ENCODE data around the gene WDR86.

The WDR86 gene, protein sequence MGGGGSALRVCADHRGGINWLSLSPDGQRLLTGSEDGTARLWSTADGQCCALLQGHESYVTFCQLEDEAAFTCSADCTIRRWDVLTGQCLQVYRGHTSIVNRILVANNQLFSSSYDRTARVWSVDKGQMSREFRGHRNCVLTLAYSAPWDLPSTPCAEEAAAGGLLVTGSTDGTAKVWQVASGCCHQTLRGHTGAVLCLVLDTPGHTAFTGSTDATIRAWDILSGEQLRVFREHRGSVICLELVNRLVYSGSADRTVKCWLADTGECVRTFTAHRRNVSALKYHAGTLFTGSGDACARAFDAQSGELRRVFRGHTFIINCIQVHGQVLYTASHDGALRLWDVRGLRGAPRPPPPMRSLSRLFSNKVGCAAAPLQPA

DNA sequence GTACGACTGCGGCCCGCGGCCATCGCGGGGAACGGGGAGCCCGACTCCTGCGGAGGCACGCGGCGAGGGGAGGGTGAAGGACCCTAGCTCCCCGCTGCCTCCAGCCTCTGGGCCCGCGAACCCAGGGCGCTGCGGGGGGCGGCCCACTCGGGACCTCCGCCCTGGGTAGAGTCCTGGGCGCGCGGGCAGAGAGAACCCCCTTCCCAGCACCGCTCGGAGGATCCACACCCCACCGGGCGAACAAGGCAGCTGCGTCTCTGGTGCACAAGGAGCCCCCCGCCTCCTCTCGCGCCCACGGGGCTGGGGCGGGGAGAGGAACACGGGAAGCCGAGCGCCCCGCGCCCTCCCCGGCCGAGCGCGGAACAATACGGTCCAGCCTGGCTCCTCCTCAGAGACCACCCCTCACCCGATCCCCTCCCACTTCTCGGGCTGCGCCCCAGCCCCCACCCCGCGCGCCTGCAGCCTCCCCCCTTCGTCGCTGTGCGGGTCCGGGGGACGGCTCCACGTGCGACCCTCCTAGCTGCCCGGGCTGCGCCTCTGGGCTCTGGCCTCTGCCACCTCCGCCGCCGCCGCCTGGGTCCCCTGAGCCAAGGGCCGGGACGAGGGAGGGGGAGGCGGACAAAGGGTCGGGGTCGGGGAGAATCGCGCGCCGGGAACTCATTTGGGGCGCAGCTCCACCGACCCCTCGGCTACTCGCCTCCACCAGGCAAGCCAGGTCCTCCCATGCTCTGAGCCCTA is at the start of gene WDR86:
WDR86 (minus strand) TSS at position 372 of the 738 bp plus-strand sequence. CDS start 449 bp downstream, outside the sequence.
- no peak for DNase-seq (ENCODE audit: low read depth)

DNA sequence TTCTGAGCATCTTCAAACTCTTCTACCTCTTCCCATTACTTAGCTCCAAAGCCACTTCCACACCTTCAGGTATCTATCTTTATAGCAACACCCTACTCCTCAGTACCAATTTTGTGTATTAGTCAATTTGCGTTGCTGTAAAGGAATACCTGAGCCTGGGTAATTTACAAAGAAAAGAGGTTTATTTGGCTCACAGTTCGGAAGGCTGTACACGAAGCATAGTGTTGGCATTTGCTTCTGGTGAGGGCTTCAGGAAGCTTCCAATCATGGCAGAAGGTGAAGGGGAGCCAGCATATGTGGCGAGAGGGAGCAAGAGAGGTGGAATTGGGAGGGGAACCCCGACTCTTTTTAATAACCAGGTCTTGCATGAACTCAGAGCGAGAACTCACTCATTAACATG is 47.7 kb upstream of the WDR86 start:
- DNase-seq (ENCODE audit: low read depth): no peak

DNA sequence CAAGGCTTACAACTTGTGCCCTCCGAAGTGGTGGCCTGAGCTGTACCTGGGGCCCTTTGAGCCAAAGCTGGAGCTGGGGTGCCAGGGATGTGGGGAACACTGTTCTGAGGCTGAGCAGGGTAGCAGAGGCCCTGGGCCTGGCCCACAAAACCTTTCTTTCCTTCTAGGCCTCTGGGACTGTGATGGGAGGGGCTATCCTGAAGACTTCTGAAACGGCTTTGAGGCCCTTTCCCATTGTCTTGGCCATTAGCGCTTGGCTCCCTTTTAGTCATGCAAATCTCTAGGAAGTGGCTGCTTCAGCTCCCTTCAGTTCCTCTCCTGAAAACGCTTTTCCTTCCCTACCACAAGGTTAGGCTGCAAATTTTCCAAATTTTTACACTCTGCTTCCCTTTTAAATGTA is 46.9 kb upstream of the WDR86 start:
- no peak for DNase-seq (ENCODE audit: low read depth)

DNA sequence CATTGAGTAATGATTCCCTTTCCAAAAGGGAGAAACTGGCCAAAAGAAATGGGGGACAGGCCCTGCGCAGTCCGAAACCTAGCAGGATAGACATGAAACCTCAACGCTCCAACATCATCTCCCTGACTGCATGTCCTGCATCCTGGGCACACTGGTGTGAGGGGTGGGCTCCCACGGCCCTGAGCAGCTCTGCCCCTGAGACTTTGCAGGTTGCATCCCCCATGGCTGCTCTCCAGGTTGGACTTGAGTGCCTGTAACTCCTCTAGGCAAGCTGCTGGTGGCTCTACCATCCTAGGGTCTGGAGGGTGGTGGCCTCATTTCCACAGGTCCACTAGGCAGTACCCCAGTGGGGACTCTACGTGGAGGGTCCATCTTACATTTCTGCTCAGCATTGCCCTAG is 46.4 kb upstream of the WDR86 start:
- DNase-seq (ENCODE audit: low read depth): no peak

DNA sequence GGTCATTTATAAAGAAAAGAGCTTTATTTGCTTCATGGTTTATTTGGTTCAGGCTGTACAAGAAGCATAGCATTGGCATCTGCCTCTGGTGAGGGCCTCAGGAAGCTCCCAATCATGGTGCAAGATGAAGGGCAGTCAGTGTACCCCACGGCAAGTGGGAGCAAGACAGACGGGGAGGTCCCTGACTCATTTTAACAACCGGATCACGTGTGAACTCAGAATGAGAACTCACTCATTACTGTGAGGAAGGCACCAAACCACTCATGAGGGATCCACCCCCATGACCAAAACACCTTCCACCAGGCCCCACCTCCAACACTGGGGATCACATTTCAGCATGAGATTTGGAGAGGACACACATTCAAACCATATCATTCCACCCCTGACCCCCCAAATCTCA is 45.9 kb upstream of the WDR86 start:
- DNase-seq (ENCODE audit: low read depth): no peak

DNA sequence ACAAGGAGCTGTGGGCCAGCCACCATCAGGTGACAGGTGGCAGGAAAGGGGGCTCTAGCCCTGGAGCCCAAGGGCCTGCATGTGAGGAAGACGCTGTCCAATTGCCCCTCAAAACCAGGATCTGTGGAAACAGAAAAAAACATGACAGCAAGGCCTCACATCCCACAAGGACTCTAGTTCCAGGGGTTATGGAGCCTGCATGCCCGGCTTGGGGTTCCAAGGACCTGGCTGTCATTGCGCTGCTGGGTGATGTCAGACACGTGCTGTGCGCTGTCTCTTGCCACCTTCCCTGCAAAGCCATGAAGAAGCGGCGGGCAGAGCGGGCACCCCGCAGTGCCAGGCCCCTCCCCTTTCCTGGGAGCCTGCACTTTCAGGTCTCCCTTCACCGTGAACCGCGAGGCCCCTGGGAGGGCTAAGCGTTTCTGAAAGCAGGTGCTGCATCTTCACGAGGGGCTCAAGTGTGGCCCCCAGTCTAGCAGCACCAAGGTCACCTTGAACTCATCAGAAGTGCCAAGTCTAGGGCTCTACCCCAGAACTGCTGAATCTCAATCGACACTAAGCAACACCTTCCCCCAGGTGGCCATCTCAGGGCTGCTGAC is 45.2 kb upstream of the WDR86 start:
- no peak for DNase-seq (ENCODE audit: low read depth)

DNA sequence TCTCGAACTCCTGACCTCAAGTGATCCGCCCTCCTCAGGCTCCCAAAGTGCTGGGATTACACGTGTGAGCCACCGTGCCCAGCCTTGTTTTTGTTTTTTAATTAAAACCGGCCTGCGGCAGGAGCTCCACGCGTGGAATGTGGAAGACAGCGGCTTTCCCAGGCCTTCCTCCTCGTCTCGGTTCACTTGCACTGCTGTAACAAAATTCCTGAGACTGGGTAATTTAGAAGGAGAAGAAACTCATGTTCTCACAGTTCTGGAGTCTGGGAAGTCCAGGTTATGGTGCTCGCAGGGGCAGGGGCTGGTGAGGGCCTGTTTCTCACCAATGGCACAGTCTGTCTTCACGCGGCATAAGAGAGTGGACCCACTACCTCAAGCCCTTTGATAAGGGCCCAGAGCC is 44.5 kb upstream of the WDR86 start:
- DNase-seq (ENCODE audit: low read depth): no peak

DNA sequence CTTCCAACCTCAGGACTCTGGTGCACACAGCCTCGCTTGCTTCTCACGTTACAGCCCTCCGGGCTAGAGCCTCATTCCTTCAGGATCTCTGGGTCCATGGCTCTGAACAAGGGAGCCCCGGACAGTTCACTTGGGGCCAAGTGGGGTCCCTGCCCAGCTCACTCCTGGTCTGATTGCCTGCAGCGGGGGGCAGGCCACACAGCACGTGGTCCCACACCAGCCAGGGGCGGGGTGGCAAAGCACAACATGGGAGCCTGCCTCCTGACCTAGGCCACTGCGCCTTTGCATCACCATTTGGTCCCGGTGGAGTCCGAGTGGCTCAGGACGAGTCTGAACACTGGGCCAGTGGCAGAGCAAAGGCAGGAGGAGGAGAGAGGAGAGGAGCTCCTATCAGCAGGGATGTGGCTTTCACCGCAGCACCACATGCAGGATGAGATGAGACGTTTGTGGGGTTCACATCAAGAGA is 43.5 kb upstream of the WDR86 start:
- DNase-seq (ENCODE audit: low read depth): no peak

DNA sequence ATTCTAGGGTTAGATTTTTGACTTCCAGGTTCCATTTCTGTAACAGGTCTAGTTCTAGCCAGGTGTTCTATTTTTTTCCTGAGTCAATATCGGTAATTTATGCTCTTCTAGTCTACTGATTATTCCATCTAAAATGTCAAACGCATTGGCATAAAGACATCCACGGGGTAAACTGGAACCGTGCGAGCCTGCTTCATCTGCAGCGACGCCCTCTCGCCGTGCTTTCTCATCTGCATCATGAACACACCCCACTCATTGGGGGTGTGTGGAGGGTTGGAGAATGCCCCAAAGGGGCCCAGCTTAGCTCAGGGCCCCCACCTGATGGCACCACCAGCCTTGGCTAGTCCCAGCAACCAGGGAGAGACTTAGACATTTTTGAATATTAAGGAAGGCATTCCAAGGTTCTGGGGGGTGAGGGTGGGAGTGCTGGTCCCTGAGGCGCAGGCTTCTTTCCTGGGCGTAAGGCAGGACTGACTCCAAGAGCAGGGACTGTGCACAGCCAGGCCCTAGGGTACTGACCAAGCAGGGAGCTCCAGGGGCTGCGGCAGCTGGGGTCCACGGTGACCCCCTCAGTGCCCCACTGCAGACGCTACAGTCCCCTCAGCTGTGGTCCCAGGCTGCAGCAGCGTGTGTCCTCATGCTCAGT is 43.0 kb upstream of the WDR86 start:
- no peak for DNase-seq (ENCODE audit: low read depth)

DNA sequence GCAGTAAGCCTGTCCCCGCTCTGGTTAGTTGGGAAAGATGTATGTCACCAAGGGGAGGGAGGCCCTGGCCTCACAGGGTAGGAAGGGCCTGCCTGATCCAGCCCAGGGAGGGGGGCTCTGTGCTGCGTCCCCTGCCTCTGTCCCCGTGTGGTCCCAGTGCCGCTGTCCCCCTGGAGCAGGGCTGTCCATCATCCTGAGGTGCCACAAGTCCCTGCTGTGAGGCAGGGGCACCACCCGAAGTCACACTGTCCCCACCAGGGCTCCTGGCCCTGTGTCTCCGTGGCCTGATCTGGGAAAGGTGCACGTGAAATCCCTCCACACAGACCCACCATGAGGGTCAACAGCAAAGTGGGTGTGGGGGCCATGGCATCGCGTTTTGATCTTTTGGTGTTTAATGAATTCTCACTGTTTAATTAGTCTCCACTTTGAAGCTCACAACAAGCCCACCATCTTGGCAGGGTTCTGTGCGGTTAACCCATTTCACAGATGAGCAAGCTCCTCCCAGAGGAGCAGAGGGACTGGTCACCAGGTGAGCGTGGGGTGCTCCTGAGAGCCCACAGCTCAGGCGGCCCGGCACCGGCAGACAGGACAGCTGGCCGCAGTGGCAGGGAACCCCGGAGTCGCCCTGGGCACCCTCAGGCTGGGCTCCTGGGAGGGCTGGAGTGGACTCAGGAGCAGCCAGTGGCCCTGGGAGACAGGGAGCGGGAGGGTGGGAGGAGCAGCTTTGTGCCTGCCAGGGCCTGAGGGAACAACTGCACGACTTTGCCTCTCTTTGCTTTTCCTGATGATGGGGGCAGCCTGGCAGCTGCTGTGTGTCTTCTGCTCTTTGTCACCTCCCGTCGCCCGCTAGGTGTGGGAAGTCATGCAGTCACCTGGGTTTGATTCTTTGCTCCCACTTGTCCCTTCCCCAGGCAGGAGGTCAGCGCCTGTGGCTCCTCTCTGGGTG is 42.1 kb upstream of the WDR86 start:
- DNase-seq (ENCODE audit: low read depth): no peak

DNA sequence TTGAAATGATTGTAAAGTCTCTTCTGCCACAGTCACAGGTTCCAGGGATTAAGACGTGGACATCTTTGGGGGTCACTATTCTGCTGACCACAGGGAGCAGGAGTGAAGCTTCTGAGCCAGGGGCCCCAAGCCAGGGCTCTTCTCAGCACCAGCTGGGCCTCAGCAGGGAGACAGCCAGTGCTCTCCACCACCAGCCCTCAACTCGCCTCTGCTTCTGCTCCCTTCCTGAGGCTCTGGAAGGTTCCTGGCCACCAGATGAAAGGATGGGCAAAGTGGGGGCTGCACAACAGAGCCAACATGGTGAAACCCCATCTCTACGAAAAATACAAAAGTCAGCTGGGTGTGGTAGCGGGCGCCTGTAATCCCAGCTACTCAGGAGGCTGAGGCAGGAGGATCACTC is 41.3 kb upstream of the WDR86 start:
- DNase-seq (ENCODE audit: low read depth): no peak

DNA sequence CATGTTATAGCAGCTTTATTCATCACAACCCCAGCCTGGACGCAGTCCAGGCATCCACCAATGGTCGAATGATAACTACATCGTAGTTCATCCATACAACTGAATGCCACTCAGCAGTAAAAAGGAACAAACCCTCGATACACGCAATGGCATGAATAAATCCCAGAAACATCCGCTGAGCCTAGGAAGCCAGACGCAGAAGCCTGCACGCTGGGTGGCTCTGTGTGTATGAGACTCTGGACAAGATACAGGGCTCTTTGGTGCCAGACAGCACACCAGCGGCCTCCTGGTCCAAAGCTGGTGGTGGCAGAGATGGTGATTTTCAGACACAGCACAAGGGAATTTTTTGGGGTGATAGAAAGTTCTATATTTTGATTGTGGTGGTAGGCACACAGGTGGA is 40.2 kb upstream of the WDR86 start:
- DNase-seq (ENCODE audit: low read depth): no peak

DNA sequence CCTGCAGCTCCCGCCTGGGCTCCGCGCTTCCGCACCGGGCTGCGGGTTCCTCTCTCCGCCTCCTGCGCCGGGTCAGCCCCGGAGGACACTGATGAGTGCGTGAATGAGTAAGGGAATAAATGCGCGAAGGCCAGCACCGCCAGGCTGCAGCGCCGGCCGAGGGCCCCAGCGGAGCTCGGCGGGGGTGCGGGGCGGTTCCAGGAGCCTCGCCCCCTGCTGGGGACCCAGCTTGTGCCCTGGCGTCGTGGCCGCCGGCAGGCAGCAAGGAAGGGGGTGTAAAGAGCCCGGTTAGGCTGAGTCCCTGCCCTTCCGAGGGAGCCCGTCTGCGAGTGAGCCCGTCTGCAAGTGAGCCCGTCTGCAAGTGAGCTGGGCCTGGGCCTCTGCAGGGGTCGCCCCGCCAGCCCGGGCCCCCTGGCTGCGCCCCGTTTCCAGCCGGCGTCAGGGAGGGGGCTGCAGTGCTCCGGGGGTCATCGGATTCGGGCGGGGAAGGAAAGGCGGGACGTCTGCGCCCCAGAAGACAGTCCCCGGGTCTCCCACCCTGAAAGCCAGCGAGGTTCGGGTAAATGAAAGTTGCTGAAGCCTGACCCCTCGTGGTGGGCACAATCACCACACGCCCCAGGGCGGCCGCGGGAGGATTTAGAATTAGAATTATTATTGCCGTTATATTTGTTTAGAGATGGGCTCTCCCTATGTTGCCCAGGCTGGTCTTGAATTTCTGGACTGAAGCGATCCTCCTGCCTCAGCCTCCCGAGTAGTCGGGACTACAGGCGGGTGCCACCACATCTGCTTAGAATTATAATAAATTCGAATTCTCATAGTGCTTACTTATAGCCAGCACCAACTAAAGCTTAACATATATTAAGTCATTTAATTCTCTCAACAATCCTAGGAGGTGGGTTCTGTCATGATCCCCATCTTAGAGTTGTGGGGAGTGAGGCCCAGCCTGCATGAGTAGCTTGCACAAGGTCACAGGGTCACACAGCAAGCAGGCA is 38.7 kb upstream of the WDR86 start:
- peak; percentile 60 for DNase-seq (ENCODE audit: low read depth)

DNA sequence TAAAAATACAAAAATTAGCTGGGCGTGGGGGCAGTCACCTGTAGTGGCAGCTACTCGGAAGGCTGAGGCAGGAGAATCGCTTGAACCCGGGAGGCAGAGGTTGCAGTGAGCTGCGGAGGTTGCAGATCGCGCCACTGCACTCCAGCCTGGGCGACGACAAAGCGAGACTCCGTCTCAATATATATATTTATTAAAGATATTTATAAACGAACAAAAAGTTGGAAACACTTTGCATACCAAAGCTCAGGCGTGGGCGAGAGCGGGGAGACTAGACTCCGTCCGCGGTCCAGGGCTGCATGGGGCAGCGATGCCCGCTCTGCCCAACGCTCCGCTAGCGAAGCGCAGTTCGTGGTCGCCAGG is 38.0 kb upstream of the WDR86 start:
- DNase-seq (ENCODE audit: low read depth): no peak

DNA sequence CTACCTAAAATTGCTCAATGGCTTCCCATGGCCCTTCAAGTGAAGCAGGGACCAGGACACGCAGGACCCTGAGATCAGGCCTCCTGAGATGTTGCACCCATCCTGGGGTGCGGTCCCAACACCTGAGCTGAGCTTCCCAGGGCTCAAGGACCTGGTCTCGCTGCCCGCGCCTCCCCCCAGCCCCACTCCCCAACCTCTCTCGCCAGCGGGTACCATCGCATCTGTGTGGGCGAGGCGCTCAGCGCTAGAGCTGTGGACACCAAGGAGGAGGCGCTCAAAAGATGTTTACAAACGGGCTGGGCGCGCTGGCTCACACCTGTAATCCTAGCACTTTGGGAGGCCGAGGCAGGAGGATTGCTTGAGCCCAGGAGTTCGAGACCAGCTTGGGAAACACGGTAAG is 37.5 kb upstream of the WDR86 start:
- no peak for DNase-seq (ENCODE audit: low read depth)

DNA sequence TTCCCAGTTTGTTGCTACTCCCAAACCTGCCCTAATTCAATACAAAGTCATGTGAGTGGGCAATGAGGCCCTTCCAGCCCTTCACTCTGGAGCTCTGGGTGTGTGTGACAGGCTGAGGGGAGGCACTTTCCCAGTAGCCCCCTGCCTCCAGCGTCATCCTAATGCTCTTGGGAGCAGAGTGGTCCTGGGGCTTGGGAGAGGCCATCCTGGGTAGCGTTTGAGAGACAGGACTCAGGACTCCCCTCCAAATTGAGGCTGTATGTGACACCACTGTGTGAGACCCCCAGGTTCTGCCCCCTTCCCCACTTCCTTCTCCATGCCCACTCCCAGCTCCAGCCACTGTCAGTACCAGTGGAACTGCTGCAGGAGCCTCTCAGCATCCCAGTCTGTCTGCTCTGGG is 36.6 kb upstream of the WDR86 start:
- DNase-seq (ENCODE audit: low read depth): no peak

DNA sequence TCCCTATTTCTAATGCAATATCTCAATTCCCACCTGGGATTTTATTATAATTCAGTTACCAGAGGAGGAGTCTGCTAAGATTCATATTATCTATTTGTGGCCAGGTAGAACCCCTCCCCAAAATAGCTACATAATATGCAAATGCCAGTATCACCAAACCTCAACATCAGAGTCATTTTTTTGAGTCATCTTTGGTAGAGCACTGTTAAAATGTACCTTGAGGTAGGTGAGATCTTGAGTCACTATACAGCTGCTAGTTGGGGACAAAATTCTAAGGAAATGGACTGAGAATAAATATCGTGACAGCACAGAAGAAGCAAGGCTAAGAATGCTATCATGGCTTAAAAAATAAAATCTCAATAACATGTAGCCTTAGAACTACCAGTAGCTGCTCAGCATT is 34.8 kb upstream of the WDR86 start:
- DNase-seq (ENCODE audit: low read depth): no peak

DNA sequence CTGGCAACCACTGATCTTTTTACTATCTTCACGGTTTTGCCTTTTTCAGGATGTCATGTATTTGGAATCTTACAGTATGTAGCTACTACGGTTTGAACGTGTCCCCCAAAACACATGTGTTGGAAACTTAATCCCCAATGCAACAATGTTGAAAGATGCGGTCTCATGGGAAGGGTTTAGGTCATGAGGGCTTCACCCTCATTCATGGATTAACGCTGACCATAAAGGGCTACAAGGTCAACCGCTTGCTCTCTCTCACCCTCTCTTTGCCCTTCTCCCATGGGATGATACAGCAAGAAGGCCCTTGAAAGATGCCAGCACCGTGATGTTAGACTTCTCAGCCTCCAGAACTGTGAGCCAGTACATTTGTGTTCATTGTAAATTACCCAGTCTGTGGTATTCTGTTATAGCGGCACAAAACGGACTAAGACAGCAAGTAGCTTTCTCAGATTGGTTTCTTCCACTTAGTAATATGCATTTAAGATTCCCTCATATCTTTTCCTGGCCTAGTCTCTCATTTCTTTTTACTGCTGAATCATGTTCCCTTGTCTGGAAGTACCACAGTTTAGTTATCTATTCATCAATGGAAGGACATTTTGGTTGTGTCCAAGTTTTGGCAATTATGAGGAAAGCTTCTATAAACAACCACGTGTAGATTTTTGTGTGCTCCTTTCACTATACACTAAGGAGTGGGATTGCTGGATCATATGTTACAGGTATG is 33.1 kb upstream of the WDR86 start:
- no peak for DNase-seq (ENCODE audit: low read depth)

DNA sequence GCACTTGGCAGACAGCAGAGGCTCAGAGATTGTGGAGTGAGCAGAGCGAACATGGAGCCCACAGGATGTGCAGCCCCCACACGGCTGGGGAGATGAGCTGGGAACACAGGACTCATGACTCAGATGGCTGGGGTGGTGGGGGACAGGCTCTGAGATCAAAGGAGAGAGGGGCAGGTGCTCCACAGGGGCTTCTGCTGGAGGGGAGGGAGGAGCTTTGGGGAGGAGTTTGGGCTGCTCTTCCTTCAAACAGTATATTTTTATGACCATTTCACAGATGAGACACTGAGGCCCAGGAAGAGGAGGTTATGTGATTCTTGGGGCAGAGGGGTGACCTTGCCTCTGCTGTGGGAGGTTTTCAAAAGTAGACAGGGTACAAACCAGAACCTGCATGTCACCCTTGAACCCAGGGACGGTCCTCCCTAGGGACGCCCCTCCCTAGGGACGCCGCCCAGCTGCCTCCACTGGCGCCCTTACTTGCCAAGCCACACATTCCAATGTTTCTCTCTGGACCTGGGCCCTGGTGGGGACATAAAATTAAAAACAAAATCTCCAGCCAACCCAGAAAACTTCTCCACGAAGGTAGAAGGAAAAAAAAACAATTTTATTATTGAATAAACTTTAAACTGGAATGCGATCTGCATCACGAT is 31.1 kb upstream of the WDR86 start:
- peak; percentile 30 for DNase-seq (ENCODE audit: low read depth)

Data from iris pigment epithelial cell (primary cell).